Prostate gland (tissue), 2 donors: ENCODE results near the gene ASAP3.

Experiments
- CTCF ChIP-seq, 4 experiments: fragments of 200-600 bp in 2 of 4; fragments of 450-650 bp in 2 of 4; sonication (generic) in 2 of 4; IDR thresholded peaks; 1 replicate in 3 of 4; 2 replicates in 1 of 4; pipeline ENCODE4 v1.5.1; 2016 to 2019; ENCODE audit warnings: antibody characterized with exemption in 4 of 4, mild to moderate bottlenecking in 2 of 4, moderate library complexity in 2 of 4
- POLR2A ChIP-seq: fragments of 450-650 bp; IDR thresholded peaks from one replicate; pipeline ENCODE4 v1.6.1; 2016; ENCODE audit warnings: antibody characterized with exemption, mild to moderate bottlenecking

DNA sequence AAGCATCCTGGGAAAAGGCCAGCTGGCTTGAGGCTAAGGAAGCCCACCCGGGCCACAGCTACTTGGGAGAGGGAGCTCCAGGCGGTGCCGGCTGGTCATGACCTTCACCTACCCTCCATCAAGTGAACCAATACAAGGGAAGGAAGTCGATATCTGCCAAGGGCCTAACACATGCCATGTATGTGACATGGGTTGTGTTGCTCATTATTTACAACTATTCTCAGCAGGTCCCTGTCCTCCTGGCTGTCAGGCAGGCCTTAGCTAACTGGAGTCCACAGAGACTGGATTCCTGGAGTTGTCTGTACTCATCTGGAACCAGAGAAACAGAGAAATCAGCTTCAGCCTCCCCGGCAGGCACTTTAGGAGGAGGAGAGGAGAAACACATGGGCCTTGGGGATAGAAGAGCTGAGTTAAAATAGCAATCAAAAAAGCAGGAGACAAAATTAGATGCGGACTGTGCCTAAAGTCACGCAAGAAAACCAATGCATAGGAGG is 75.1 kb downstream of the ASAP3 start:
- TF ChIP-seq POLR2A (no peak), CTCF (IDR thresholded peaks at IDR 0.05) (no peak)
